ENCODE measurements around the gene PKP1.

DNA sequence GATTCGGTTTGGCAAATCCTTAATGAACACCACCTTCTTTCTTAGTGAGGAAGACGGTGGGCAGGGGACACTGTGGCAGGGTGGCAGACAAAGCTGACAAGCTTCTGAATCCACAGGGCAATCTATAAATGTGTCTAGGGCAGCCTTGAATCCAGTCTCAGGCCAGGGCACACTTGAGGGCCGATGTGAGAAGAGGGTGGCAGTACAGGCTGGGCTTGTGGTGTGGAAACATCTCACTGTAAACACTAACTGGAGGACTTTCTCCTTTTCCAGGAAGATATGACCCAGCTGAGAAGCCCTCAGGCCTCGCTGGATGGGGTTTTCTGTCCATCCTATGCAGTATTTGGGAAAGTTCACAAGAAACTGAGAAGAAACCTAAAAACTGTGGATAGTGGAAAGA is 46.5 kb downstream of the PKP1 start:
- no peak for TF ChIP-seq POLR2AphosphoS5 (IDR thresholded peaks at IDR 0.05; ENCODE audit: insufficient read depth in 1 of 2, low read depth in 1 of 2)
- TF ChIP-seq, protein P1, sequence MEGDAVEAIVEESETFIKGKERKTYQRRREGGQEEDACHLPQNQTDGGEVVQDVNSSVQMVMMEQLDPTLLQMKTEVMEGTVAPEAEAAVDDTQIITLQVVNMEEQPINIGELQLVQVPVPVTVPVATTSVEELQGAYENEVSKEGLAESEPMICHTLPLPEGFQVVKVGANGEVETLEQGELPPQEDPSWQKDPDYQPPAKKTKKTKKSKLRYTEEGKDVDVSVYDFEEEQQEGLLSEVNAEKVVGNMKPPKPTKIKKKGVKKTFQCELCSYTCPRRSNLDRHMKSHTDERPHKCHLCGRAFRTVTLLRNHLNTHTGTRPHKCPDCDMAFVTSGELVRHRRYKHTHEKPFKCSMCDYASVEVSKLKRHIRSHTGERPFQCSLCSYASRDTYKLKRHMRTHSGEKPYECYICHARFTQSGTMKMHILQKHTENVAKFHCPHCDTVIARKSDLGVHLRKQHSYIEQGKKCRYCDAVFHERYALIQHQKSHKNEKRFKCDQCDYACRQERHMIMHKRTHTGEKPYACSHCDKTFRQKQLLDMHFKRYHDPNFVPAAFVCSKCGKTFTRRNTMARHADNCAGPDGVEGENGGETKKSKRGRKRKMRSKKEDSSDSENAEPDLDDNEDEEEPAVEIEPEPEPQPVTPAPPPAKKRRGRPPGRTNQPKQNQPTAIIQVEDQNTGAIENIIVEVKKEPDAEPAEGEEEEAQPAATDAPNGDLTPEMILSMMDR (IDR thresholded peaks at IDR 0.05): no peak
- no peak for TF ChIP-seq POLR2A (IDR thresholded peaks at IDR 0.05)
